Measurements from ENCODE around the gene RSPH10B.
"Not testable (repeated sequence)": the region's sequence is repeated elsewhere in the genome, so short reads cannot be mapped to it uniquely, and the experiment has no call there.

The RSPH10B gene

DNA sequence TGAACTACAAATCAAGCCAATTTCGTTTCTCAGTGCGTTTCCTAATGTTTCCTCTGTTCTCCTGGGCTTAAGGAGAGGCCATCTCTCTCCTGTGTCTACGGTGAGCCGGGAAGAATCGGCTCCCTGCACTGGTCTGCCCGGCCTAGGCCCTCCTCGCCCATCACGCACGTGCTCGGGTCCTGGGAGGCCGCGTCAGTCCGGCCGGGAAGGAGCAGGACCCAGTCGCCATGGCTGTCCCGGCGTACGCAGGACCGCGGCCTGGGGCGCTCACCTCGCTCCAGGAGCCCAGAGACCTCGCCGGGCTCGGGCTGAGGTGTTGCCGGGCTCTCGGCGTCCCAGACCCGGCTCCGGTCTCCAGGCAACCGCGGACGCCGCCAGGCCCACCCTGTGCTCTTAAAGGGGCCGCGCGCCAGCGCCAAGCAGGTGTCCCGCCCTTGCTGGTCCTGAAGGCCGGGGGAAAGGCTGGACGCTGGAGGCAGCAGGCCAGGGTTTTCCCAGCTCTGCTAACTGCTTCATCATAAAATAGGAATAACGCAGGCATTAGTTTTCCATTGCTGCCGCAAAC, at the start of gene RSPH10B:
RSPH10B (minus strand) TSS at position 343 of the 565 bp plus-strand sequence. CDS start 3,573 bp downstream, outside the sequence.
- not testable (repeated sequence) for DNase-seq

DNA sequence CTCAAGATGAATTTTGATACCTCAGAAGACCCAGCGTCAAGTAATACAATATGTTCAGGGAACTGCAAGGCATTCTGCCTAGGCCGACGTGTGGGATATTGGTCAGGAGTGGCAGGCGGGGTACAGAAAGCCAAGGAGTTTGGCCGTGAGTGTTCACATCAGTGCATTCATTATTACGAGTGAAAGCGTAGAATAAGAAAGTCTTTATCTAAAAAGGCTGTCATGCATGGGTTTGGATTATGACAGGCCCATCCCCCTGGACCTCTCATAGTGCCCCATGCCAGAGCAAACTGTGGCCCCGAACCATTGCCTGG, 46.1 kb upstream of the RSPH10B start:
- no peak for DNase-seq

- no peak for DNase-seq
Observed at GRCh38 chr7:6015917-6016652, 45.6 kb upstream of the RSPH10B start.

DNA sequence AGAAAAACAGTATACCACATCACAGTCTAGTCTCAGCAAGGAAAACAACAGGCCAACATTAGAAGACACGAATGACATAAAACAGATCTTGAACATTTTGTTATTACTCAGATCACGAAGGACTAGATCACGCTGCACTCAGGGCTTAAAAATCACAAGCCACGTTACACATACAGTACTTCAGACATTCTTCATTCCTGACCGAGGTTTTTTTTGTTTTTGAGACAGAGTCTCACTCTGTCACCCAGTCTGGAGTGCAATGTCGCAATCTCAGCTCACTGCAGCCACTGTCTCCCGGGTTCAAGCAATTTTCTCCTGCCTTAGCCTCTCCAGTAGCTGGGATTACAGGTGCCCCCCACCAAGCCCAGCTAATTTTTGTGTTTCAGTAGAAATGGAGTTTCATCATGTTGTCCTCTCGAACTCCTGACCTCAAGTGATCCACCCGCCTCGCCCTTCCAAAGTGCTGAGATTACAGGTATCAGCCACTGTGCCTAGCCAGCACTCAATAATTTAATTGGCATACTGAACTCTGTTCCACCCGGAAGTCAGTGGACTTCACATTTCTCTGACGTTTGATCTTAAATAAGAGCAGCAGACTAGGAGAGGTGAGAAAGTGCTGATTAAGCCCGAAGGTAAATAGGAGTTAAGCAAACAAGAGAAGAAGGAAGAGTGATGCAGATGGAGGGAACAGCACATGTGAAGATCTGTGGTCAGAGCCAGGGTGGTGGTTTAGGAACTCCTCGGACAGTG, 42.0 kb upstream of the RSPH10B start:
- no peak for DNase-seq

DNA sequence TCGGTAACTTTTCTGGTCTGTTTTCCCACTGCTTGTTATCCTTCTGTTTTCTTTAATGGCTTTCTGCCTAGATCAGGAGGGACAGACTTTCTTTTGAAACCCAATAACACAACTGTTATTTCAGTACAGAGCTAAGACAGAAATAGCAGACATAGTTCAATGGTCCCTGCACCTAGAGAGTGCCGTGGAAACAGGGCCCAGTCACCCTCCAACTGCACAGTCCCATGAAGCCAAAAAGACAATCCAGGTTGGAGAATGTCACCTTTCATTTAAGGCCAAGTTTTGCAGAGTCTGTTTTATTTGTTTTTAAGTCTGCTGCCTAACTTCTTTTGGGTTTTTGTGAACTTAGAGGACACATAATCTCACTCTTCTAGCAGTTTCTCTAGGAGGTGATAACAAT, 41.1 kb upstream of the RSPH10B start:
- no peak for DNase-seq

DNA sequence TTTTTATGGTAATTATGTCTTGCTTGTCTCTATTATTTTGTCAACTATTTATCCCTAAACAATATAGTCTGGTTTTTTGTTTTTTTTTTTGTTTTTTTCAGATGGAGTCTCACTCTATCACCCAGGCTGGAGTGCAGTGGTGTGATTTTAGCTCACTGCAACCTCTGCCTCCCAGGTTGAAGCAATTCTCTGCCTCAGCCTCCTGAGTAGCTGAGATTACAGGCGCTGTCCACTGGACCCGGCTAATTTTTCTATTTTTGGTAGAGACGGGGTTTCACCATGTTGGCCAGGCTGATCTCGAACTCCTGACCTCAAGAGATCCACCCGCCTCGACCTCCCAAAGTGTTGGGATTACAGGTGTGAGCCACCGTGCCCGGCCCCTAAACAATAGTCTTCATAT, 39.9 kb upstream of the RSPH10B start:
- not testable (repeated sequence) for DNase-seq

DNA sequence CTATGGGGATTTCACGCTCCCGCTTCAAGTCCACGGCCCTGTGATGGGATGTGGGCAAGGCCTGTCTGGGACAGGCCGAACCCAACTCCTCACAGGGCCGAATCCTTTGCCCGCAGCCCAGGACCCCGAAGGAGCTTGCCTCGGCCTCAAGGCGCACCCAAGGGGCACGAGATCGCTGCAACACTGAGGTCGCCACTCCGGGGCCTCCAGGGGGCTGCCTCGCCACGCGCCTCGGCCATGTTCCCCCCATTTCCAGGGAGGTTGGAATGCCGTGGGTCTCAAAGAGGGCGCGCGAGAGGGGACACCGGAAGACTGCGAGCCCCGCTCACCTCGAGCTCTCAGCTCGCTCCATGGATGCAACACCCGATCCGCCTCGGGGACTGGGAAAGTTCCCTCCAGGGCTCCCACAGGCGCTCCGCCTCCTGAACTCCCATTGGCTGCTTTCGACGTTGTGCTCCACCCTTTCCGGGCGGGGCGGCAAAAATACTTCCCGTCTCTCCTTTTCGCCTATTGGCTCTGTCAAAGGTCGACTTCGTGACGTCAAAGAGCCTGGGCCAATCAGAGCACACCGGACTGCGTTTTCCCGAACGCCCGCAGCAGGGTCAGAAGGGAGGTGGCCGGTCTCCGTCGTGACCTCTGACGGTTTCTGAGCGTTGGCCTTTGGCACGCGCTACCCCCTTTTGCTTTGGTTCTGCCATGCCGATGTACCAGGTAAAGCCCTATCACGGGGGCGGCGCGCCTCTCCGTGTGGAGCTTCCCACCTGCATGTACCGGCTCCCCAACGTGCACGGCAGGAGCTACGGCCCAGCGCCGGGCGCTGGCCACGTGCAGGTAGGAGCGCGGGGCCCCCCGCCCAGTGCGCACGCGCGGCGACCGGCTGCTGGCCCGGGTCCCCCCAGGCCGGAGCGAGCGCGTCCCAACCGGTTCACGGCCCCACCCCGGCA, 38.5 kb upstream of the RSPH10B start, which contains the start of the genes AIMP2 and PMS2:
AIMP2 (plus strand) TSS at position 605 of the 944 bp plus-strand sequence; CDS start at position 697, 92 bp downstream.
PMS2 (minus strand) TSS at position 382 of the 944 bp plus-strand sequence; CDS start at position 352, 30 bp downstream.
- DNase-seq, result peak; percentile 98 to 99

DNA sequence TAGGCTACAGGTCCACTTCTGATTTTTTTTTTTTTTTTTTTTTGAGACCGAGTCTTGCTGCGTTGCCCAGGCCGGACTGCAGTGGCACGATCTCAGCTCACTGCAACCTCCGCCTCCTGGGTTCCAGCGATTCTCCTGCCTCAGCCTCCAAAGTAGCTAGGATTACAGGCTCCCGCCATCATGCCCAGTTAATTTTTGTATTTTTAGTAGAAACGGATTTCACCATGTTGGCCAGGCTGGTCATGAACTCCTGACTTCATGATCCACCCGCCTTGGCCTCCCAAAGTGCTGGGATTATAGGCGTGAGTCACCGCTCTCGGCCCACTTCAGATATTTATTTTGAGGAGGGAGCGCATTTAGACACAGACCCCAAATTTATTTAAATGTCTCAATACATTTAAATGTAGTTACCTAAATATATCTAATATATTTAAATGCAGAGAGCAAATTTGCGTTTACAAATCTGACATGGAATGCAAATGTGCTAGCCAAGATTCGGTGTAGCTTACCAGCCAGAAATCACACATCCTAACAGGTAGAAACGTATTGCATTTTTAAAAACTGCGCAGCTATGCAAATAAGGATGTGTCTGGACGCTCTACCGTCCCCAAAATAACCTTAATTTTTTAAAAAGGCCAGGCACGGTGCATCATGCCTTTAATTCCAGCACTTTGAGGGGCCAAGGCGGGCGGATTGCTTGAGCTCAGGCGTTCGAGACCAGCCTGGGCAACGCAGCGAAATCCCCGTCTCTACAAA, 37.5 kb upstream of the RSPH10B start:
- DNase-seq, result not testable (repeated sequence)

DNA sequence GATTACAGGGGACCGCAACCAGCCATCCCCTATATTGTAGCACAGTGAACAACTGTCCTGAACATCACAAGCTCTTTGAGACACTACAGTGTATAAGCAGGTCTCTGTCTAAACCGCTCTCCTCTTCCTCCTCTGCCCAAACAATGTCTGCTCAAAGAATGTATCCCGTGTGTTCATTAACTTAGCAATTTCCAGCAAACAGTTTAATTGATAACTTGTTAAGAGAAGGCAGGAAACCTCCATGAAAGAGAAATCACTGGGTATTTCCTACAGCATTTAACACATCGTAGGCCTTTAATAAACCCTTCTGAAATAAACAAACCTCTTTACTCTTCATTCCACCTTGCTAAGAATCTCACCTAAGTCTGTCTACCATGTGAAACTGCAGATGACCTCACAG, 36.9 kb upstream of the RSPH10B start:
- no peak for DNase-seq

DNA sequence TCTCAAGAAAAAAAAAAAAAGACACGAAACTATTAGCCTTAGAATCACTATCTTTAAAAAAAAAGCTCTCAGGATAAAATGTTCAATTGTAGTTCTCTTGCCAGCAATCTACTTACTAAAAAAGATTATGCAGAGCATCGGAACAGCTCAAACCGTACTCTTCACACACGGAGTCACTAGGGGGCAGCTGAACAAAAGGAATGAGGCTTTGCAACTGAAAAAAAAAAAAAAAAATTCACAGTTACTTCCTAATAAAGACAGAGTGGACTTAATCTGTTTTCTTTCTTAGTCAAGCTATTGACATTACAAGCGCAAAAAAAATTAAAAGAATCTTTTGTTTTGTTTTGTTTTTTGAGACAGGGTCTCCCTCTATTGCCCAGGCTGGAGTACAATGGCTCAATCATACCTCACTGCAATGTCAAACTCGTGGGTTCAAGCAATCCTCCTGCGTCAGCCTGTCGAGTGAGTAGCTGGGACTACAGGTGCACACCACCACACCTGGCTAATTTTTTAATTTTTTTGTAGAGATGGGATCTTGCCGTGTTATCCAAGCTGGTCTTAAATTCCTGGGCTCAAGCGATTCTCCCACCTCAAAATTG, 26.8 kb upstream of the RSPH10B start:
- peak in 1 of 2 experiments; percentile 27 for DNase-seq

GRCh38 chr7:5987061-5987460, 16.6 kb upstream of the RSPH10B start:
- DNase-seq, result not testable (repeated sequence)

GRCh38 chr7:5979680-5980314, 9.3 kb upstream of the RSPH10B start:
- DNase-seq, result not testable (repeated sequence)

DNA sequence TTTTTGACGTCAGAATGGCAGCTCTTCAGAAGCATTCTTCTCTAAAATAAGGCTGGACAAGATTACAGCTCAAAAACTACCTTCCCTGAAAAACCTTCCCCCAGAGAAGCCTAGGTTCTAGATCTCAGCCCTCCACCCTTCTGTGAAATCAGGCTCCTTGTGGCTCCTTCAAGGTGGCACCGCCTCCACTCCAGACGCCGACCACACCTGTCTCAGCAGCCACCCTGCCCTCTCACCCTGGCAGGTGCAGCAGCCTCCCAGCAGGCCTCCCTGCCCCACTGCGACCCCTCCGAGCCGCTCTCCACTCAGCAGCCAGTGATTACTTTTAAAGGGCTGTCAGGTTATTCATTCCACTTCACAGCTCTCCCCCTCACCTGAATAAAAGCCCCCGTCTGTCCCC, 3.1 kb upstream of the RSPH10B start:
- DNase-seq, result not testable (repeated sequence)

GRCh38 chr7:5963810-5964209, 6.7 kb downstream of the RSPH10B start:
- not testable (repeated sequence) for DNase-seq

DNA sequence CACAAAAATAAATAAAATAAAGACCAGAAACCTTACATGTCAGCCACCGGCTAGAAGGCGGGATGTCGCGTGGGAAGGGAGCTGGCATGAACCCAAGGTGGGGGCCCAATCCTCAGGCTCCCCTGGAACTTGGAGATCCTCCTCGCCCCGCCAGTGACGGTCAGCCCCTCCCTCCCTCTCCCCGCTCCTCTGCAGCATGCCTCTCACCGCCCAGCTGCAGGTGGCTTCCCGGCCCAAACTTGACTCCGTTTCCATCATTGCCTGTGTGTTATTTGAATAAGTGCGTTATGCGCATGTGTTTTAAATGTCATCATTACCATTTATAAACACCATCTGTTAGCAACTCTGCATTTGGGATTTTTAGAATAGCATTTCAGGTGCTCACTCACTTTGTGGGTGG, 7.3 kb downstream of the RSPH10B start:
- not testable (repeated sequence) for DNase-seq

- DNase-seq, result not testable (repeated sequence)
Observed at GRCh38 chr7:5934945-5935450, 35.5 kb downstream of the RSPH10B start.

- not testable (repeated sequence) for DNase-seq
Observed at GRCh38 chr7:5931905-5932644, 38.4 kb downstream of the RSPH10B start.

DNA sequence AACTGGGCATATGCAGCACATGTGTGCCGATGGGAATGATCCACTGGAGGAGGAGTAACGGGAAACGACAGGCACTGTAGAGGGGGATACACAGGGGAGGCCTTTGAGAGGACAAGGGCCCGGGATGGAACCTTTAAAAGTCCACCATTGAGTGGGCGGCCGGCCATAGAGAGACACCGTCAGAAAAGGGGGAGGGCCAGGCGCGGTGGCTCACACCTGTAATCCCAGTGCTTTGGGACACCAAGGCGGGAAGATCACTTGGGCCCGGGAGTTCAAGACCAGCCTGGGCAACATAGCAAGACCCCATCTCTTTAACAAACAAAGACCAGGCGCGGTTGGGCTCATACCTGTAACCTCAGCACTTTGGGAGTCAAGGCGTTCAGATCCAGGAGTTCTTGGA, 39.2 kb downstream of the RSPH10B start:
- not testable (repeated sequence) for DNase-seq

DNA sequence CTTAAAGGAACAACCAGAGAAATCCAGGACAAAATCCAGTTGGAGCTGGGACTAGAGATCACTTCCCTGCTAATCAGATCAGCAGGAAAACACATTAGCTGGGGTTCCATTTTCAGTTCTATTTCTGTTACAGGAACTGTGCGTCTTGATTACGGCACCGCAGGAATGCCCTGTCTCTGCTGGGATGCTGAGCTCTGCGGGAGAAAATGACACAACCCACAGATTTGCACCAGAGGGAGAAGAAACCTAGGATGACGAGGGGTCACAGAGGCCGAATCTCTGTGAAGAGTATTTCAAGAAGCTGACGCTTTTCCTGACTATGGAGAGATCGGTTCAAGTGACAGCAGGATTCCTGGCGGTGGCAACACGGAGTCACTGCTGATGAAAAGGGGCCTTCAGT, 40.2 kb downstream of the RSPH10B start:
- DNase-seq, result not testable (repeated sequence)

Measured in activated CD4-positive, alpha-beta T cell treated with anti-CD3 and anti-CD28 coated beads, Interleukin-2, amount 50 U/mL, for 48 hours (primary cell).